GM12864 (cell line): ENCODE data around the gene IAH1.

Source experiments
- DNase-seq: peaks from one replicate; pipeline ENCODE4 v3.0.0-alpha.2; 2011; ENCODE audit warnings: low read depth
- H3K4me3 ChIP-seq: 2 replicates; pipeline ENCODE4 v1.5.1; 2011; ENCODE audit warnings: mild to moderate bottlenecking, low read depth, low read length, control low read depth
- TF ChIP-seq, protein P1 (sequence below): IDR thresholded peaks from 2 replicates; pipeline ENCODE4 v1.5.1; 2011; ENCODE audit warnings: low read depth, mild to moderate bottlenecking, moderate library complexity, low read length, control low read depth, inconsistent platforms; ENCODE audit errors: missing control alignments

IAH1 gene

DNA sequence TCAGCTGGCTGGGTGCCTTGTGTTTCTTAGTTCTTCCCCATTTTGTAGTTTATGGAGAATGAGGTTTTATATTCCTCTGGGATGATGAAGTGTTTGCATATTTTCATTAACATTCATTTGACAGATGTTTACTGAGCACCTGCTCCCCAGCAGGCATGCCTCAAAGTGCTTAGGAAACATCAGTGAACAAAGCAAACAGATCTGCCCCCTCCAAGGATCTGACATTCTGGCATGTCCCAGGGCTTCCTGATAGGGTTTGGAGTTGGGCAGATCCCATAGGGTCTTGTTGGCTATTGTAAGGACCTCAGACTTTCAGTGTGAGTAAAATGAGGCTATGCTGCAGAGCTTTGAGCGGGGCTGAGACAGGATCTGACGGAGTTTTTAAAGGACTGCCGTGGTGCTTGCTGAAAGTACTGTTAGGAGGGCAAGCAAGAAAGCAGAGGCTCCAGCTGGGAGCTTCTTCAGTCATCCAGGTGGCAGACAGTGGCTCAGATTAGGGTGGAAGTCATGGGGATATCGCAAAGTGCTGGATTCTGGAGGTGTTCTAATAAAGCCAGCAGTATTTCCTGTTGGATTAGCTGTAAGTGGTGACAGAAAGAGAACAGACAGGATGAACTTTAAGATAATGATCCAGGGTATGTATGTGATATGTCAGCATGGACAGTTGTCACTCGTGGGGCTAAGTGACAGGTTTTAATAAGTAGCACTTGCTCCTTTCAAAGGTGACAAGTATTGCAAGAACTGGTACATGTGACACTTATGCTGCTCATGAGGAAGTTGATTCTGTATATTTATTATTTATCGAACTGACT is 11.3 kb upstream of the IAH1 start:
- H3K4me3 ChIP-seq, result no peak overlapping the region
- DNase-seq, result no peak

GRCh38 chr2:9463698-9464034 is 10.7 kb upstream of the IAH1 start:
- no peak overlapping the region for H3K4me3 ChIP-seq
- TF ChIP-seq, protein P1, sequence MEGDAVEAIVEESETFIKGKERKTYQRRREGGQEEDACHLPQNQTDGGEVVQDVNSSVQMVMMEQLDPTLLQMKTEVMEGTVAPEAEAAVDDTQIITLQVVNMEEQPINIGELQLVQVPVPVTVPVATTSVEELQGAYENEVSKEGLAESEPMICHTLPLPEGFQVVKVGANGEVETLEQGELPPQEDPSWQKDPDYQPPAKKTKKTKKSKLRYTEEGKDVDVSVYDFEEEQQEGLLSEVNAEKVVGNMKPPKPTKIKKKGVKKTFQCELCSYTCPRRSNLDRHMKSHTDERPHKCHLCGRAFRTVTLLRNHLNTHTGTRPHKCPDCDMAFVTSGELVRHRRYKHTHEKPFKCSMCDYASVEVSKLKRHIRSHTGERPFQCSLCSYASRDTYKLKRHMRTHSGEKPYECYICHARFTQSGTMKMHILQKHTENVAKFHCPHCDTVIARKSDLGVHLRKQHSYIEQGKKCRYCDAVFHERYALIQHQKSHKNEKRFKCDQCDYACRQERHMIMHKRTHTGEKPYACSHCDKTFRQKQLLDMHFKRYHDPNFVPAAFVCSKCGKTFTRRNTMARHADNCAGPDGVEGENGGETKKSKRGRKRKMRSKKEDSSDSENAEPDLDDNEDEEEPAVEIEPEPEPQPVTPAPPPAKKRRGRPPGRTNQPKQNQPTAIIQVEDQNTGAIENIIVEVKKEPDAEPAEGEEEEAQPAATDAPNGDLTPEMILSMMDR, result no peak
- DNase-seq, result no peak

More for the DNA sequence above, 11.3 kb upstream of the IAH1 start:
- TF ChIP-seq, protein P1, result no peak

- DNase-seq, result no peak
- H3K4me3 ChIP-seq, result no peak overlapping the region
- TF ChIP-seq, protein P1, result no peak
Measured at GRCh38 chr2:9465170-9465569, 9.2 kb upstream of the IAH1 start.

DNA sequence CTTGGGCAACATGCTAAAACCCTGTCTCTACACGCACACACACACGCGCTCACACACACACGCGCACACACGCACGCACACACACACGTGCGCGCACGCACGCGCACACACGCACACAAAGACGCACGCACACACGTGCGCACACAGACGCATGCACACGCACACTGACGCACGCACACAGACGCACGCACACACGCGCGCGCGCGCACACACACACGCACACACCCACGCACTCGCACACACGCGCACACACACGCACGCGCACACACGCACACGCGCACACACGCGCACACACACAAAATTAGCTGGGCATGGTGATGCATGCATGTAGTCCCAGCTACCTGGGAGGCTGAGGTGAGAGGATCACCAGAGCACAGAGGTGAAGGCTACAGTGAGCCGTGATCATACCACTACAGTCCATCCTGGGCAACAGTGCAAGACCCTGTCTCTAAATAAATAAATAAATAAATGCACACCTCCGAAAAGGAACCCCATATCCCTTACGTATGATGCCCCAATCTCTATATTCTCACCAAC is 8.1 kb upstream of the IAH1 start:
- H3K4me3 ChIP-seq, result no peak overlapping the region

DNA sequence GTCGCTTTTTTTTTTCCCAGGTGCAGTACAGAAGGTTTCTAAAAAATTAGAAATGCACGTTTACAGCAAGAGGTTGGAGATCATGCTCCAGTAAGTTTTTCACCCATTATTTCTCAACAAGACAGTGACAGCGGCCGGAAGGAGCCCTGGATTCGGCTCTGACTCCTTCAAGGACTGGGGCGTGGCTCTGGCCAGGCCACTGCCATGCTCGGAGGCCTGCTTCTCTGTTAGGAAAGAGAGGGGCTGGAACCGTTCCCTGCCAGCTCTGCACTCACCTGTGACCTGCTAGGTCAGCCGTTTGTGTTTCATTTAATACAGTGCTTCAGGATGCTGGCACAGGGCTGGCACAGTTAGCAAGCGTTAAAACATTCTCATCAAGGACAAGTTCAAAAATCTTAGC is 6.7 kb upstream of the IAH1 start:
- no peak overlapping the region for H3K4me3 ChIP-seq
- TF ChIP-seq, protein P1, result no peak
- no peak for DNase-seq

More for the DNA sequence above, 8.1 kb upstream of the IAH1 start:
- TF ChIP-seq, protein P1, result no peak
- no peak for DNase-seq

DNA sequence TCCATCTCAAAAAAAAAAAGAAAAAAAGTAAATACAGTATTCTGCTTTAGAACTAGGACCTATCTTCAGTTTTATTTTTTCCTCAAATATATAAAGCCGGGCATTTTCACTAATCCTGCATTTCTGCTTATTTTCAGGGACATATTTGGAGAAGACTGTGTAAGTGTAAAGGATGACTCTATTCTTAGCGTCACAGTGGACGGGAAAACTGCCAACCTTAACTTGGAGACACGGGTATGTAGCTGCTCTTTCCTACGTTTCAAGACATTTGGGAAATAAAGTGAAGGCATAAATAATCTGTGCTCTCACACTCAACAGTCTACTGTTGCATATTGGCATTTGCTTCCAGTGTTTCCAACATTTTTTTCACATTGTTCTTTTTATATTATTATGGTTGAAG is 3.1 kb upstream of the IAH1 start:
- TF ChIP-seq, protein P1, result no peak
- no peak for DNase-seq
- H3K4me3 ChIP-seq, result no peak overlapping the region

GRCh38 chr2:9472511-9472910 is 1.8 kb upstream of the IAH1 start:
- H3K4me3 ChIP-seq, result no peak overlapping the region

More at GRCh38 chr2:9472511-9472910, 1.8 kb upstream of the IAH1 start:
- DNase-seq, result no peak
- TF ChIP-seq, protein P1, result no peak
